A673 (cell line): ENCODE data around the gene HMCN2. TPM values are rescaled to one million over a fixed set of nuclear protein-coding genes. Genes with fewer than 3 reads are reported as not detected.

Source experiments
- BruUV-seq: library from RNA; stranded (reverse); fragments of 400-500 nt; replicated peaks from 2 replicates; lab custom pipeline; 2021; lab: Mats Ljungman, UMichigan
- CTCF ChIA-PET: fragments of 300-600 bp; sonication (Branson Sonifier 250); formaldehyde crosslinking; loops from one replicate; lab custom pipeline; 2022; ENCODE audit warnings: antibody characterized with exemption; lab: Charles Lee
- POLR2A ChIA-PET: fragments of 300-600 bp; sonication (Branson Sonifier 250); formaldehyde crosslinking; loops from one replicate; lab custom pipeline; 2022; ENCODE audit warnings: antibody characterized with exemption; ENCODE audit not compliant: low non-redundant PET; lab: Charles Lee
- DNase-seq: peaks from one replicate; pipeline ENCODE4 v3.0.0-alpha.2; 2015; ENCODE audit warnings: low spot score
- H3K27ac ChIP-seq: fragments of 200-600 bp; sonication (generic); 2 replicates; pipeline ENCODE4 v1.5.1; 2016; ENCODE audit warnings: mixed run types, low read depth, mild to moderate bottlenecking, mixed read lengths, antibody characterized with exemption, low read length; ENCODE audit not compliant: poor library complexity, severe bottlenecking
- H3K27me3 ChIP-seq: fragments of 200-600 bp; sonication (generic); replicated peaks from 2 replicates; pipeline ENCODE4 v1.6.1; 2017; ENCODE audit warnings: mixed run types, low read depth, mild to moderate bottlenecking, mixed read lengths, antibody characterized with exemption, low read length; ENCODE audit not compliant: insufficient read depth, poor library complexity
- H3K36me3 ChIP-seq: fragments of 200-600 bp; sonication (generic); 2 replicates; pipeline ENCODE4 v1.6.1; 2016; ENCODE audit warnings: mixed run types, mild to moderate bottlenecking, mixed read lengths, antibody characterized with exemption, low read length; ENCODE audit not compliant: insufficient read depth, poor library complexity, severe bottlenecking
- H3K4me1 ChIP-seq: fragments of 200-600 bp; sonication (generic); 2 replicates; pipeline ENCODE4 v1.6.1; 2017; ENCODE audit warnings: mixed run types, mild to moderate bottlenecking, mixed read lengths, antibody characterized with exemption, low read length; ENCODE audit not compliant: insufficient read depth, poor library complexity, severe bottlenecking
- H3K4me3 ChIP-seq: fragments of 200-600 bp; sonication (generic); 2 replicates; pipeline ENCODE4 v1.5.1; 2016; ENCODE audit warnings: low read depth, mixed run types, mild to moderate bottlenecking, mixed read lengths, low read length; ENCODE audit not compliant: poor library complexity, severe bottlenecking
- H3K9me3 ChIP-seq: fragments of 200-600 bp; sonication (generic); 2 replicates; pipeline ENCODE4 v1.6.1; 2016; ENCODE audit warnings: mixed run types, low read depth, mild to moderate bottlenecking, mixed read lengths, antibody characterized with exemption, low read length; ENCODE audit not compliant: poor library complexity, severe bottlenecking
- EZH2 ChIP-seq: fragments of 200-600 bp; sonication (generic); IDR thresholded peaks from 2 replicates; pipeline ENCODE4 v1.6.1; 2017; ENCODE audit warnings: borderline replicate concordance, low read depth, mild to moderate bottlenecking, mixed read lengths, antibody characterized with exemption, low read length; ENCODE audit not compliant: poor library complexity, severe bottlenecking
- intact Hi-C: fragments of 100-400 bp; cut with micrococcal nuclease; formaldehyde crosslinking; loops from one replicate; pipeline ENCODE4 v1.10.0; 2022; ENCODE audit not compliant: unreplicated experiment
- total RNA-seq: library from RNA; stranded (reverse); gene quantifications from 2 replicates; pipeline ENCODE4 v1.2.3, GENCODE V29; 2021
- TF ChIP-seq, protein P1 (sequence below): fragments of 300-800, 200-600 bp; sonication (generic); conservative IDR thresholded peaks from 2 replicates; pipeline ENCODE4 v1.5.1; 2017; ENCODE audit warnings: low read depth, mild to moderate bottlenecking, antibody characterized with exemption, low read length, moderate library complexity, mixed read lengths

Gene HMCN2
- total RNA-seq, 1 experiment from 2014 or later = 0.28 TPM

DNA sequence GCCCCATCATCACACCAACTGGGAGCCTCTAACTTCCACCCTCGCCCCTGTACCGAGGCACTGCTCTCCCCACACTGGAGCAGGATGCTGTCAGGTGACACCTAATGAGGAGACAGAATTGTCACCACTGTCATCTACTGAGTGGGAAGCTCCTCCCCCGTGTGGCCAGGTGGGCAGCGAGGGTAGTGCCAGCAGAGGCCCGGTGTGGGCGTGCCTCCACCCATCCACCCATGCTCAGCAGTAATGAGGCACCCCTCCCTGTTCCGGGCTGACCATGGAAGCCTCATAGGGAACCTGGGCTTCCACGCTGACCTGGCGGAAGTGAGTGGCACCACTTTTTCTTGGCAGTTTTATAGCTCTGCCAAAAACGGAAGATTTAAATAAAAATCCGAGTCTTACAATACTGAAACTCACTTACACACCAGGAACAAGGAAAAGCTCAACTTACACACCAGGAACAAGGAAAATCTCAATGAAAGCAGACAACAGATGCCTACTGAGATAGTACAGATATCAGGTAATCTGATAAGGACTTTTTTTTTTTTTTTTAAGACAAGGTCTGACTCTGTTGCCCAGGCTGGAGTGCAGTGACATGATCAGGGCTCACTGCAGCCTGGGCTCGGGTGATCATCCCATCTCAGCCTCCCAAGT, 148.6 kb downstream of the HMCN2 start:
- Histone ChIP-seq H3K27me3 (peaks cover 47% of the 10 kb centered on the region), H3K27ac (no peak overlapping the region), H3K4me3 (no peak overlapping the region), H3K9me3 (no peaks in the 10 kb centered on the region), H3K4me1 (no peaks in the 10 kb centered on the region), H3K36me3 (no peaks in the 10 kb centered on the region)
- intact Hi-C loops = no loop called here
- DNase-seq = no peak
- CTCF ChIA-PET = no interaction called here
- no TSS peak for BruUV-seq
- POLR2A ChIA-PET = no interaction called here
- TF ChIP-seq, protein P1, sequence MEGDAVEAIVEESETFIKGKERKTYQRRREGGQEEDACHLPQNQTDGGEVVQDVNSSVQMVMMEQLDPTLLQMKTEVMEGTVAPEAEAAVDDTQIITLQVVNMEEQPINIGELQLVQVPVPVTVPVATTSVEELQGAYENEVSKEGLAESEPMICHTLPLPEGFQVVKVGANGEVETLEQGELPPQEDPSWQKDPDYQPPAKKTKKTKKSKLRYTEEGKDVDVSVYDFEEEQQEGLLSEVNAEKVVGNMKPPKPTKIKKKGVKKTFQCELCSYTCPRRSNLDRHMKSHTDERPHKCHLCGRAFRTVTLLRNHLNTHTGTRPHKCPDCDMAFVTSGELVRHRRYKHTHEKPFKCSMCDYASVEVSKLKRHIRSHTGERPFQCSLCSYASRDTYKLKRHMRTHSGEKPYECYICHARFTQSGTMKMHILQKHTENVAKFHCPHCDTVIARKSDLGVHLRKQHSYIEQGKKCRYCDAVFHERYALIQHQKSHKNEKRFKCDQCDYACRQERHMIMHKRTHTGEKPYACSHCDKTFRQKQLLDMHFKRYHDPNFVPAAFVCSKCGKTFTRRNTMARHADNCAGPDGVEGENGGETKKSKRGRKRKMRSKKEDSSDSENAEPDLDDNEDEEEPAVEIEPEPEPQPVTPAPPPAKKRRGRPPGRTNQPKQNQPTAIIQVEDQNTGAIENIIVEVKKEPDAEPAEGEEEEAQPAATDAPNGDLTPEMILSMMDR = no peak
- no peak for TF ChIP-seq EZH2

DNA sequence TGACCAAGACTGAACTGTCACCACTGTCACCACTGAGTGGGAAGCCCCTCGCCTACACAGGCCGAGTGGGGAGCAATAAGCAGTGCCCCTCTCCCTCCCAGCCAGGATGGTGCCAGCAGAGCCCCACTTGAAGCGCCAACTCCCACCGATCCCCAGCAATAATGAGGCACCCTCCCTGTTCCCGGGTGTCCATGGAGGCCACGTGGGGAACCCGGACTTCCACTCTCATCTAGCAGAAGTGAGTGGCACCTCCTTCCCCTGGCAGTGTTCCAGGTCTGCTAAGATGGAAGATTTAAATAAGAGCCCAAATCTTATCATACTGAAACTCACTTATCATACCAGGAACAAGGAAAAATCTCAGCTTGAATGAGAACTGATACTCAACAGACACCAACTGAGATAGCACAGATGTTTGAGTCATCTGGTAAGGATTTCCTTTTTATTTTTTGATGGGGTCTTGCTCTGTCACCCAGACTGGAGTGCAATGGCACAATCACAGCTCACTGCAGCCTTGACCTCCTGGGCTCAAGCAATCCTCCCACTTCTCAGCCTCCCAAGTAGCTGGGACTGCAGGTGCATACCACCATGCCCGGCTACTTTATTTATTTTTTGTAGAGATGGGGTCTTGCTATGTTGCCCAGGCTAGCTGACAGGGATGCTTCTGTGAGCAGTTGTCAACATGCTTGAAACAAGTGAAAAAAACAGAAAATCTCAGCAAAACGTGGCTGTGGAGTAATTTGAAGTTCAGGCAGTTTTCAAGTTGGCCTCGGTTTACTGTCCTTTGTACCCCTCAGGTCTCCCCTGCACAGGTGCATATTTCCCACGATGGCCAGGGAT, 149.6 kb downstream of the HMCN2 start:
- H3K4me1 ChIP-seq = no peaks in the 10 kb centered on the region
- no peaks in the 10 kb centered on the region for H3K36me3 ChIP-seq
- DNase-seq = no peak
- ChIA-PET CTCF (no interaction called here), POLR2A (no interaction called here)
- TF ChIP-seq, protein P1 = no peak
- TF ChIP-seq EZH2 = no peak
- H3K9me3 ChIP-seq = no peaks in the 10 kb centered on the region
- peaks cover 52% of the 10 kb centered on the region for H3K27me3 ChIP-seq
- no peak overlapping the region for H3K4me3 ChIP-seq
- BruUV-seq = no TSS peak
- no peak overlapping the region for H3K27ac ChIP-seq
- intact Hi-C loops = no loop called here

DNA sequence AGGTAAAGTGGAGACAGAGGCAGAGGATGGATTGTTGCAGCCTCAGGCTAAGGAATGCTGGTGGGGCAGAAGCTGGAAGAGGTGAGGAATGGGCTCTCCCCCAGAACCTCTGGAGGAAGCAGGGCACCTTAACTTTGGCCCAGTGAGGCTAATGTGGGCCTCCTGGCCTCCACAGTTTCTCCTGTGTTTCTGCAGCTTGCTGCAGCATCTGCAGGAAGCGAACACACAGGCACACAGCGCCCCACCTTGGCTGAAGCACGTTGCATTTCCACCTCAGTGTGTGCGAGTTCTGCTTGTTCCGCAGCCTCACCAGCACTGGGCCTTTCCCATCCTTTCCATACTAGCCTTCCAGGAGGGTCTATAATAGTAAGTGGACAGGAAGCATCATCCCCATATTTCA, 152.0 kb downstream of the HMCN2 start:
- DNase-seq = no peak
- ChIA-PET POLR2A (no interaction called here), CTCF (interaction anchor here (0.6 kb wide), 2 partner anchors 30 to 88 kb away, joined by 5 read pairs; no protein-coding TSS in a partner anchor)
- H3K36me3 ChIP-seq = no peaks in the 10 kb centered on the region
- no peak overlapping the region for H3K27ac ChIP-seq
- BruUV-seq = no TSS peak
- TF ChIP-seq, protein P1 = peak; percentile 48
- no peak for TF ChIP-seq EZH2
- H3K4me3 ChIP-seq = no peak overlapping the region
- peaks cover 18% of the 10 kb centered on the region for H3K4me1 ChIP-seq
- no peaks in the 10 kb centered on the region for H3K9me3 ChIP-seq
- intact Hi-C loops = no loop called here
- peaks cover 54% of the 10 kb centered on the region for H3K27me3 ChIP-seq
